ENCODE measurements around the gene XPA. TPM values are rescaled to one million over a fixed set of nuclear protein-coding genes. Genes with fewer than 3 reads are reported as not detected.

XPA gene
- total and polyA plus RNA-seq, 2 of the 13 experiments (the other 11 are each of a cell fraction or from before 2014, with no cell fraction given) = 2.3 to 15.2 TPM

- in situ Hi-C loops (cut with HindIII; ENCODE audit: extremely low pct_ligation_motif_present, low pct_unique_long_range_greater_than_20kb) = no loop called here
- ChIA-PET POLR2A (interaction anchor here (1.1 kb wide), 1 partner anchor 20 kb away, joined by 3 read pairs; no protein-coding TSS in a partner anchor), CTCF (ENCODE audit: low intra/inter-chr PET ratio, low total read pairs) (no interaction called here)
- Histone ChIP-seq H3K9me3 (ENCODE audit: low read length) (no peaks in the 10 kb centered on the region), H3K36me3 (replicated peaks in 1 of 2; ENCODE audit: control insufficient read depth in 1 of 2, insufficient read depth in 2 of 2, low read length in 2 of 2) (peaks cover 14 to 87% of the 10 kb centered on the region in 2 experiments), H3K4me2 (ENCODE audit: low read depth, low read length) (no peak overlapping the region), H2AFZ (ENCODE audit: low read length) (no peak overlapping the region), H3K4me1 (ENCODE audit: insufficient read depth, low read length) (0 out of 2 replicates have a peak, but pooled peaks cover 6% of the 10 kb centered on the region), H3K27ac (ENCODE audit: extremely low read length, insufficient read depth, low read length) (no peak overlapping the region), H4K20me1 (ENCODE audit: insufficient read depth, low read length) (no peaks in the 10 kb centered on the region), H3K79me2 (ENCODE audit: insufficient read depth, low read length) (no peaks in the 10 kb centered on the region), H3K4me3 (replicated peaks in 1 of 3; ENCODE audit: insufficient read depth in 1 of 3, low read depth in 2 of 3, low read length in 3 of 3) (no peak overlapping the region), H3K9ac (ENCODE audit: insufficient read depth, low read depth, low read length) (no peak overlapping the region), H3K27me3 (ENCODE audit: control insufficient read depth in 1 of 2, insufficient read depth in 2 of 2, low read length in 2 of 2) (no peaks in the 10 kb centered on the region)
- ATAC-seq (no peak), DNase-seq (ENCODE audit: low spot score) (no peak), FAIRE-seq (no peak)
- TF ChIP-seq SIX1 (CRISPR knock-in tag; IDR thresholded peaks at IDR 0.05; ENCODE audit: borderline replicate concordance) = no peak
- no peak for TF ChIP-seq PAF1 (CRISPR knock-in tag; IDR thresholded peaks at IDR 0.05)
- no peak for TF ChIP-seq KDM6A (CRISPR knock-in tag; IDR thresholded peaks at IDR 0.05; ENCODE audit: low read depth)
- intact Hi-C loops (cut with micrococcal nuclease; ENCODE audit: unreplicated experiment) = no loop called here
- 95% methylated on average over 5 of the region's 5 CpGs for WGBS (ENCODE audit: low lambda C conversion rate)
- no TSS peak for BruUV-seq (replicated peaks)
Measured at GRCh38 chr9:97660340-97660739, 36.8 kb downstream of the XPA start.

GRCh38 chr9:97659771-97660170 is 37.4 kb downstream of the XPA start:
- Histone ChIP-seq H3K4me3 (replicated peaks in 1 of 3; ENCODE audit: insufficient read depth in 1 of 3, low read depth in 2 of 3, low read length in 3 of 3) (no peak overlapping the region), H3K79me2 (ENCODE audit: insufficient read depth, low read length) (no peaks in the 10 kb centered on the region), H3K9ac (ENCODE audit: insufficient read depth, low read depth, low read length) (no peak overlapping the region), H3K27ac (ENCODE audit: extremely low read length, insufficient read depth, low read length) (no peak overlapping the region), H3K27me3 (ENCODE audit: control insufficient read depth in 1 of 2, insufficient read depth in 2 of 2, low read length in 2 of 2) (no peaks in the 10 kb centered on the region), H3K9me3 (ENCODE audit: low read length) (no peaks in the 10 kb centered on the region), H3K4me1 (ENCODE audit: insufficient read depth, low read length) (0 out of 2 replicates have a peak, but pooled peaks cover under 1% of the 10 kb centered on the region), H2AFZ (ENCODE audit: low read length) (no peak overlapping the region), H4K20me1 (ENCODE audit: insufficient read depth, low read length) (no peaks in the 10 kb centered on the region), H3K36me3 (replicated peaks in 1 of 2; ENCODE audit: control insufficient read depth in 1 of 2, insufficient read depth in 2 of 2, low read length in 2 of 2) (peaks cover 13 to 86% of the 10 kb centered on the region in 2 experiments), H3K4me2 (ENCODE audit: low read depth, low read length) (no peak overlapping the region)
- 95% methylated on average over 3 of the region's 3 CpGs for WGBS (ENCODE audit: low lambda C conversion rate)
- CTCF ChIA-PET (ENCODE audit: low intra/inter-chr PET ratio, low total read pairs) = no interaction called here
- BruUV-seq (replicated peaks) = TSS peak; percentile 7
- DNase-seq (ENCODE audit: low spot score) = no peak
- no peak for ATAC-seq
- POLR2A ChIA-PET = interaction anchor here (1.1 kb wide), 1 partner anchor 20 kb away, joined by 3 read pairs; no protein-coding TSS in a partner anchor
- no peak for FAIRE-seq
- intact Hi-C loops (cut with micrococcal nuclease; ENCODE audit: unreplicated experiment) = no loop called here
- in situ Hi-C loops (cut with HindIII; ENCODE audit: extremely low pct_ligation_motif_present, low pct_unique_long_range_greater_than_20kb) = no loop called here
- TF ChIP-seq ZNF432 (CRISPR knock-in tag; IDR thresholded peaks at IDR 0.05; ENCODE audit: borderline replicate concordance) (no peak), ZNF468 (CRISPR knock-in tag; IDR thresholded peaks at IDR 0.05) (no peak), ZBTB21 (CRISPR knock-in tag; IDR thresholded peaks at IDR 0.05) (no peak), EEA1 (CRISPR knock-in tag; IDR thresholded peaks at IDR 0.05; ENCODE audit: borderline replicate concordance) (no peak), KIAA2018 (CRISPR knock-in tag; IDR thresholded peaks at IDR 0.05; ENCODE audit: borderline replicate concordance) (no peak), MEIS2 (CRISPR knock-in tag; IDR thresholded peaks at IDR 0.05) (no peak)

Data from HepG2 (cell line).